Loucy (cell line): ENCODE measurements around the gene IL22RA2.

Source experiments
- H2AFZ ChIP-seq: fragments of 200-600 bp; sonication (generic); 2 replicates; pipeline ENCODE4 v1.6.0; 2016; ENCODE audit warnings: antibody characterized with exemption, mild to moderate bottlenecking, low read length, moderate library complexity
- H3F3A ChIP-seq: fragments of 200-600 bp; 2 replicates; pipeline ENCODE4 v1.6.0; 2016; ENCODE audit warnings: antibody characterized with exemption, low read depth, mild to moderate bottlenecking
- H3K27me3 ChIP-seq: fragments of 200-600 bp; sonication (generic); 2 replicates; pipeline ENCODE4 v1.6.1; 2014; ENCODE audit warnings: low read length, mild to moderate bottlenecking; ENCODE audit not compliant: insufficient read depth, poor library complexity, severe bottlenecking
- H3K36me3 ChIP-seq: fragments of 200-600 bp; sonication (generic); 2 replicates; pipeline ENCODE4 v1.6.1; 2016; ENCODE audit warnings: low read length; ENCODE audit not compliant: insufficient read depth
- H3K4me1 ChIP-seq: fragments of 200-600 bp; sonication (generic); 2 replicates; pipeline ENCODE4 v1.5.1; 2014; ENCODE audit warnings: low read length, mild to moderate bottlenecking; ENCODE audit not compliant: insufficient read depth, poor library complexity, severe bottlenecking
- H3K4me2 ChIP-seq: fragments of 200-600 bp; sonication (generic); 2 replicates; pipeline ENCODE4 v1.6.0; 2014; ENCODE audit warnings: antibody characterized with exemption, low read length, low read depth, mild to moderate bottlenecking; ENCODE audit not compliant: poor library complexity, severe bottlenecking
- H3K4me3 ChIP-seq: fragments of 200-600 bp; sonication (generic); 2 replicates; pipeline ENCODE4 v1.5.1; 2014; ENCODE audit warnings: low read length, mild to moderate bottlenecking, mixed read lengths; ENCODE audit not compliant: poor library complexity, severe bottlenecking
- H3K79me2 ChIP-seq: fragments of 200-600 bp; sonication (generic); 2 replicates; pipeline ENCODE4 v1.6.1; 2014; ENCODE audit warnings: low read length; ENCODE audit not compliant: insufficient read depth
- H3K9ac ChIP-seq: fragments of 200-600 bp; sonication (generic); 2 replicates; pipeline ENCODE4 v1.6.0; 2014; ENCODE audit warnings: mild to moderate bottlenecking, low read depth, low read length, moderate library complexity; ENCODE audit not compliant: poor library complexity, severe bottlenecking
- H3K9me2 ChIP-seq: fragments of 200-600 bp; sonication (generic); replicated peaks from 2 replicates; pipeline ENCODE4 v1.6.1; 2016; ENCODE audit warnings: low read depth, low read length, mixed read lengths
- H3K9me3 ChIP-seq: fragments of 200-600 bp; sonication (generic); 2 replicates; pipeline ENCODE4 v1.6.1; 2014; ENCODE audit warnings: mild to moderate bottlenecking, antibody characterized with exemption, low read length, low read depth; ENCODE audit not compliant: insufficient read depth
- H4K20me1 ChIP-seq: fragments of 200-600 bp; sonication (generic); 2 replicates; pipeline ENCODE4 v1.6.0; 2014; ENCODE audit warnings: antibody characterized with exemption, low read length, mild to moderate bottlenecking; ENCODE audit not compliant: insufficient read depth, poor library complexity, severe bottlenecking
- CTCF ChIP-seq: fragments of 200-600 bp; sonication (generic); conservative IDR thresholded peaks from 2 replicates; pipeline ENCODE4 v1.5.1; 2014; ENCODE audit warnings: mild to moderate bottlenecking, antibody characterized with exemption, low read length
- EZH2phosphoT487 ChIP-seq: fragments of 200-600 bp; IDR thresholded peaks from 2 replicates; pipeline ENCODE4 v1.6.1; 2018; ENCODE audit warnings: antibody characterized with exemption, mild to moderate bottlenecking, moderate library complexity, borderline replicate concordance

The IL22RA2 gene

GRCh38 chr6:137182654-137183073 lies 9.2 kb upstream of the IL22RA2 start:
- TF ChIP-seq CTCF (no peak), EZH2phosphoT487 (no peak)
- Histone ChIP-seq H3K4me2 (no peak overlapping the region), H2AFZ (no peak overlapping the region), H3K27me3 (peaks cover 11% of the 10 kb centered on the region), H3K9me2 (no peaks in the 10 kb centered on the region), H3K4me1 (no peaks in the 10 kb centered on the region), H3K79me2 (no peaks in the 10 kb centered on the region), H4K20me1 (no peaks in the 10 kb centered on the region), H3K9ac (no peak overlapping the region), H3K4me3 (no peak overlapping the region), H3F3A (no peaks in the 10 kb centered on the region), H3K9me3 (peaks cover 20% of the 10 kb centered on the region; the same call in 1 of the 2 replicates), H3K36me3 (no peaks in the 10 kb centered on the region)

GRCh38 chr6:137181891-137182653 lies 8.6 kb upstream of the IL22RA2 start:
- Histone ChIP-seq H3K9me2 (no peaks in the 10 kb centered on the region), H3K27me3 (peaks cover 12% of the 10 kb centered on the region), H3K36me3 (no peaks in the 10 kb centered on the region), H3K9ac (no peak overlapping the region), H3K4me3 (no peak overlapping the region), H3K4me2 (no peak overlapping the region), H4K20me1 (no peaks in the 10 kb centered on the region), H3F3A (no peaks in the 10 kb centered on the region), H2AFZ (no peak overlapping the region), H3K79me2 (no peaks in the 10 kb centered on the region), H3K4me1 (no peaks in the 10 kb centered on the region), H3K9me3 (peaks cover 20% of the 10 kb centered on the region; the same call in 1 of the 2 replicates)
- TF ChIP-seq EZH2phosphoT487 (no peak), CTCF (no peak)

GRCh38 chr6:137177611-137178010 lies 4.2 kb upstream of the IL22RA2 start:
- Histone ChIP-seq H3K36me3 (no peaks in the 10 kb centered on the region), H3K27me3 (peaks cover 19% of the 10 kb centered on the region), H3K79me2 (no peaks in the 10 kb centered on the region), H3K9me2 (no peaks in the 10 kb centered on the region), H4K20me1 (no peaks in the 10 kb centered on the region), H3K9me3 (peaks cover 8% of the 10 kb centered on the region; the same call in 1 of the 2 replicates), H3K4me2 (no peak overlapping the region), H3K4me3 (no peak overlapping the region), H3K9ac (no peak overlapping the region), H3F3A (no peaks in the 10 kb centered on the region), H2AFZ (no peak overlapping the region), H3K4me1 (no peaks in the 10 kb centered on the region)
- TF ChIP-seq EZH2phosphoT487 (no peak), CTCF (no peak)
